NCI-H1092 (cell line): ENCODE results near the gene PHKA2.
"Not testable (repeated sequence)": the region's sequence is repeated elsewhere in the genome, so short reads cannot be mapped to it uniquely, and the experiment has no call there.

Source experiments
- DNase-seq: peaks from one replicate; lab custom pipeline; 2025; lab: John Stamatoyannopoulos, UW

PHKA2 gene

GRCh38 chrX:18856645-18856997, 127.3 kb downstream of the PHKA2 start:
- no peak for DNase-seq

DNA sequence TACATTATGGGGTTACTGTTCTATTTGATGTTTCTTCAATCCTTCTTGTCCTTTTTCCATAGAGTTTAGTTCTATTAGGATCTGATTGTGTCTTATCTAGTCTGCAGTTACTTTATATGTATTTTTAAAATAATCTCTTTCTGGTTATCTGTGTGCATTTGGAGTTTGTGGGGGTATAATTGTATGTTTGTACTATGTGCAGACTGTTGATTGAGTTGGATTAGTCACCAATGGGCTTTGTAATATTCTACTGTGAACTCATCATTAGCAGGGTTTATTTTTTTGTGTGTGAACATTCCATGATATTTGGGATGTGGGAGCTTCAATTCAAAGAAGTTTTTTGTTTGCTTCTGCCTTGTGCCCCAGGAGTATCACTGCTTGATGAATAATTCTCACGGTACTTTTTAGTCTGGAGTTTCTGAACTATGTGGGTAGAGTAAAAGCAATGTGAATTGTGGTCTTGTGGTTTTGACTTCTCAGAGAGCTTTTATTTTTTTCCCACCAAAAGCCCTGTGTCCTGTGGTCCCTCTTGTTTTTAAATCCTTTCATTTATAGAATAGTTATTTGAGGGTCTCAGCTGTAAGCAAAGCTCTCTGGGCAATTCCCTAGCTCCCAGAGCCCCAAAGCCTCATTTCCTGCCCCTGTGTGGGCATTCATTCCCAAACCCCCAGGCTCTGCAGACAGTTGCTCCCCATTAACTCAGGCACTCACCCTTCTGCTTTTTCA, 127.8 kb downstream of the PHKA2 start:
- DNase-seq = no peak

DNA sequence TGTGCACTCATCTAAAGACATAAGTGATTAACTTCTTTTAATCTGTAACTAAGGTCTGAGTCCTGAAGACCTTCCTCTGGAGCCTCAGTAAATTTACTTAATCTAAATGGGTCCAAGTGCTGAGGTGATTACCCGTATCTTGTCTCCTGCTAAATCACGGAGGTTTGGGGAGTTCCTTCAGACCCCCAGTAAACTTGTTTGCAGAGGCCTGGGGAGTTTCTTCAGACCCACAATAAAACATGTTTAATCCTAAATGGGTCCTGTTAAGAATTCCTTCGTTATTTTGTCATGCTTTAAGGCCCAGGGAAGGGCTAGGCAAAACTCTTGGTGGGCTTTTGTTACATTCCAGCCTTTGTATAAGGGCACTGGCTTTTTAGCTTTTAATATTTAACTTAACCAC, 136.0 kb downstream of the PHKA2 start:
- DNase-seq = not testable (repeated sequence)
